CD4-positive, alpha-beta T cell treated with Interferon gamma for 1 hour (primary cell): Measurements from ENCODE around the gene C16orf89.

Experiments
- DNase-seq: peaks from one replicate; pipeline ENCODE4 v3.0.0-alpha.2; 2020

C16orf89 gene

DNA sequence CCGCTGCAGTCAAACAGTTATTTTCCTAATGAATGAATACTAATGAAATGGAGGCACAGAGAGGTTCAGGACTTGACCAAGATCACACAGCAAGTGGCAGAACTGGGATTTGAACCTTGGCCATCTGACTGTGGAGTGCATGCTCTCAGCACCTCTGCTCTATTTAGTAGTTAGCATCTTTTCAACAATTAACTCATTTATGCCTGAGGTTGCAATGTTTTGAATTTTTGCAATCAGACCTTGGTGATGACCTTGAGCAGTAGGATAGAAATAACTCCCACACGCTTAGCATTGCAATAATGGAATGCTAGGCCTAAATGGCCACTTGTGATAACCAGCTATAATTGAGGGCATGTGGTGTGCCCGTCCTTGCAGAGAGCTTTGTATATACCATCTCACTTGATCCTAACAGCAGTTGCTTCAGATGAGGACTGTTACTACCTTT, 63.0 kb downstream of the C16orf89 start:
- DNase-seq: no peak

DNA sequence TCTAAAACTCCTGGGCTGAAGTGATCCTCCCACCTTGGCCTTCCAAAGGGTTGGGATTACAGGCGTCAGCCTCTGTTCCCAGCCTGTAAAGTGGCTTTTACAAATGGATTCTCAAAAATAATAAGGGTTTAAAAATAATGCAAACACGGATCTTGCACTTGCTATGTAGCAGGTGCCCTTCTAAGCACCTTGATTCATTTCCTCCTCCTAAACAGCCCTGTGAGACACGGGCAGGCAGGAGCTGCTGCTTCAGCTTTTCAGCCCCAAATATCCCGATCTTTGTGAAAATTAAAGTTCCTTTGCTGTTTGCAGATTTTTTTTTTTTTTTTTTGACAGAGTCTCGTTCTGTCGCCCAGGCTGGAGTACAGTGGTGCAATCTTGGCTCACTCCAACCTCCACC, 63.8 kb downstream of the C16orf89 start:
- no peak for DNase-seq

DNA sequence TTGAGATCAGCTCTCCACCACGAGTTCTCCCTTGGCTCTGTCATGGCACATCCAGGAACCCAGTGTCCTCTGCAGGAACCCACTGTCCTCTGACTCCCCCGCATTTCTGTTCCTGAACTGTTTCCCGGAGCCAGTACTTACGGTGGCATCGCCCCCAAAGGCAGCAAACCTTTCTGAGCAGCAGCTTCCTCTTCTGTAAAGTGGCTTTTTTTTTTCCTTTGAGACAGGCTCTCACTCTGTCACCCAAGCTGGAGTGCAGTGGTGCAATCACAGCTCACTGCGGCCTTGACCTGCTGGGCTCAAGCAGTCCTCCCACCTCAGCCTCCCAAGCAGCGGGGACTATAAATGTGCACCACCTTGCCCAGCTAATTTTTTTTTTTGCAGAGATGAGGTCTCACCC, 64.2 kb downstream of the C16orf89 start:
- no peak for DNase-seq

DNA sequence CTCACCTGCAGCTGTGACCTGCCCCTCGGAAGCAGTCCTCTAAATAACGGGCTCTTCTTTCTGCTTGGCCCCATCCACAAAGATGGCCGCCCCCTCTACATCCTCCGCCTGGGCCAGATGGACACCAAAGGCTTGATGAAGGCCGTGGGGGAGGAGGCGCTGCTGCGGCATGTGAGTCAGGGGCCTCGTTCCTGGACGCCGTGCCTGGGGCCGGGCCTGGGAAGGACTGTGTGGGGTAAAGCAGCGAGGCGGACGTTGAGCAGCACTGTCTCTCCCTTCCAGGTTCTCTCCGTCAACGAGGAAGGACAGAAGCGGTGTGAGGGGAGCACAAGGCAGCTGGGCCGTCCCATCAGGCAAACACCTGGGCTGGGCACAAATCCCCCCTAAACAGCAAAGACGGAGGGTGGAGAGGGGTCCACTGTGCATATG, 65.2 kb downstream of the C16orf89 start:
- no peak for DNase-seq

DNA sequence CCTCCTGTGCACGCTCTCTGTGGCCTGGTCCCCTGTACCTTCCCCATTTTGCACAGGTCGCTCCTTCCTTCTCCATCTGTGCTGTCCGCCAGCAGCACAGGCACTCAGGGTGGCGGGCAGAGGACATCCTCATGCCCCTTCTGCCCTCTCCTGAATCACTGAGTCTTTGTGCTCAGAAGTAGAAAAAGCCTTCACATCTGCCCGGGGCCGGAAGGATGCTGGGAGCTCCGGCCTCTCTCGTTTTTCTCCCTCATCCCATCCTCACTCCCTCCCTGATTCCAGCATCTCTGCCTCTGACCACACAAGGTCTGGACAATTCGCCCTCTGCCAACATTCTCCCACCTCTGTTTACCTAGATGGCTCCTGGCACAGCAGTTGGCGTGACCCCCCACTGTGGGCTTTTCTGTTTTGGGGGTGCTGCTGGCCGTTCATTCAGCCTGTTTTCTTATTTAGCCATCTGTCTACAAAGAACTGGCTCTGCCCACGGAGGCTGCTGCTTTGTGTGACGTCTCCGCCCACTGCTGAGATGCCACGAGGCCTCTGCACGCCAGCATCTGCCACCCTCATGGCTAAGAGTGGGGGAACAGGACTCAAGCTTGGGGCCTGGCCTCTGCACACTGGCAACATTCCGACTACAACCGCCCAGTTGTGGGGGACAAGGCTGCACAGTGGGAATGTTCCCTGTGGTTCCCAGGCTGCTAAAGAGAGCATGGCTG, 70.9 kb downstream of the C16orf89 start:
- DNase-seq: no peak
